Right lobe of liver (tissue), 6 donors: ENCODE measurements around the gene FAM89B. TPM values are rescaled to one million over a fixed set of nuclear protein-coding genes. Genes with fewer than 3 reads are reported as not detected.

Experiments used
- ATAC-seq, 4 donors: fragments of 200-7000 bp; cut with Tn5 transposase; one replicate each; pipeline ENCODE4 v1.9.1; 2020; ENCODE audit warnings: mild to moderate bottlenecking in 4 of 4, moderate library complexity in 4 of 4
- DNase-seq, 3 donors: peaks; one replicate each; pipeline ENCODE4 v3.0.0-alpha.2; 2020
- H3K27ac ChIP-seq, 3 donors: fragments of 200-600 bp; one replicate each; pipeline ENCODE4 v1.8.0; 2022
- H3K27me3 ChIP-seq, 2 donors: fragments of 200-600 bp; one replicate each; pipeline ENCODE4 v1.8.0; 2022
- H3K36me3 ChIP-seq, 4 donors: fragments of 200-600 bp; sonication (generic) in 1 of 4; one replicate each; pipeline versions ENCODE4 v1.5.1 to v1.8.0; 2017 to 2022; ENCODE audit warnings: control low read depth in 1 of 4
- H3K4me1 ChIP-seq, 4 donors: fragments of 200-600 bp; sonication (generic) in 1 of 4; one replicate each; pipeline versions ENCODE4 v1.5.1 to v1.8.0; 2017 to 2022; ENCODE audit warnings: control low read depth in 1 of 4
- H3K4me3 ChIP-seq, 3 donors: fragments of 200-600 bp; one replicate each; pipeline ENCODE4 v1.8.0; 2022
- H3K9me3 ChIP-seq, 4 donors: fragments of 200-600 bp; sonication (generic) in 1 of 4; one replicate each; pipeline versions ENCODE4 v1.5.1 to v1.8.0; 2017 to 2022; ENCODE audit warnings: control low read depth in 1 of 4
- CTCF ChIP-seq, 4 donors: fragments of 200-600 bp in 3 of 4; fragments of 450-650 bp in 1 of 4; IDR thresholded peaks; one replicate each; pipeline versions ENCODE4 v1.5.1 to v1.8.0; 2016 to 2022; ENCODE audit warnings: antibody characterized with exemption in 4 of 4, mild to moderate bottlenecking in 2 of 4
- POLR2A ChIP-seq: fragments of 450-650 bp; IDR thresholded peaks from one replicate; pipeline ENCODE4 v1.6.1; 2017; ENCODE audit warnings: antibody characterized with exemption, mild to moderate bottlenecking
- WGBS: methylation state at CpG from one replicate; pipeline ENCODE4 v1.1.6; 2018; ENCODE audit warnings: low coverage, low lambda C conversion rate; ENCODE audit not compliant: insufficient coverage; ENCODE audit errors: missing lambda C conversion rate; 5-methylcytosine and 5-hydroxymethylcytosine counted together
- intact Hi-C, 2 donors: fragments of 100-400 bp; cut with DNase I; formaldehyde crosslinking; loops; one replicate each; pipeline versions ENCODE4 v1.11.2 to v1.14.1; 2022
- total RNA-seq, 6 experiments: library from RNA; depleted of rRNA in 2 of 6; stranded (reverse); fragments of >200 nt in 2 of 6; fragmentation: NEBNext Ultra II Directional in 3 of 6; extraction: Animal tissue kit (Norgen Biotek cat#: 25700) in 3 of 6; gene quantifications; one replicate each; pipeline versions ENCODE4 v1.1.0 to v1.2.4, GENCODE V29; 2016 to 2023
- donor health status: DM: no; HTN: yes; CAD: no.
- donor health status: DM: no; HTN: no; CAD: no.
- donor health status: DM: no; HTN: no; CAD: no.
- donor health status: DM: no; HTN: yes; CAD: no.
- donor health status: DM: no; HTN: yes; CAD: no.

FAM89B gene
- total RNA-seq, 6 experiments from 2014 or later, result 12.8 to 20.6 (median 14.6) TPM

GRCh38 chr11:65571940-65572339, 398 bp upstream of the FAM89B start:
- Histone ChIP-seq H3K27me3 (no peaks in the 10 kb centered on the region), H3K27ac (peak overlapping the region; percentile 25 to 68 (median 67)), H3K4me3 (peak overlapping the region; percentile 53 to 70 (median 55)), H3K36me3 (no peaks in the 10 kb centered on the region), H3K4me1 (peaks cover 0 to 55% (median 20%) of the 10 kb centered on the region in 4 donors), H3K9me3 (no peaks in the 10 kb centered on the region)
- 3% methylated on average over 10 of the region's 11 CpGs for WGBS
- ATAC-seq (no peak), DNase-seq (peak in 1 of 3 donors; percentile 42)
- TF ChIP-seq CTCF (IDR thresholded peaks at IDR 0.05) (peak in 3 of 4 donors; percentile 32 to 33 (median 32)), POLR2A (no peak)
- intact Hi-C loops, result loop anchor here in 1 of 2 donors (5.0 kb wide), 1 partner anchor 35 kb away; no protein-coding TSS in a partner anchor

GRCh38 chr11:65573391-65574079, 1.2 kb downstream of the FAM89B start:
- intact Hi-C loops, result loop anchor here in 1 of 2 donors (5.0 kb wide), 1 partner anchor 36 kb away; no protein-coding TSS in a partner anchor
- peaks cover 0 to 57% (median 19%) of the 10 kb centered on the region in 4 donors for H3K4me1 ChIP-seq
- no peaks in the 10 kb centered on the region for H3K27me3 ChIP-seq
- ATAC-seq (no peak), DNase-seq (peak in 2 of 3 donors; percentile 55 to 73)
- no peaks in the 10 kb centered on the region for H3K36me3 ChIP-seq
- TF ChIP-seq POLR2A (no peak), CTCF (IDR thresholded peaks at IDR 0.05) (no peak)
- H3K27ac ChIP-seq, result peak overlapping the region in 2 of 3 donors; percentile 67 to 68
- peak overlapping the region; percentile 53 to 70 (median 55) for H3K4me3 ChIP-seq
- no peaks in the 10 kb centered on the region for H3K9me3 ChIP-seq
- WGBS, result 19% methylated on average over 15 of the region's 22 CpGs

- H3K27ac ChIP-seq, result peak overlapping the region; percentile 58 to 82 (median 68)
- TF ChIP-seq CTCF (IDR thresholded peaks at IDR 0.05) (peak; percentile 91 to 99 (median 99)), POLR2A (peak; percentile 26)
- no CpG with 5 or more reads among the region's 67 CpGs for WGBS
- DNase-seq (peak; percentile 90 to 96 (median 94)), ATAC-seq (peak; percentile 41 to 65 (median 58))
- H3K4me3 ChIP-seq, result peak overlapping the region; percentile 53 to 70 (median 55)
- H3K36me3 ChIP-seq, result no peaks in the 10 kb centered on the region
- H3K4me1 ChIP-seq, result peaks cover 0 to 50% (median 16%) of the 10 kb centered on the region in 4 donors
- intact Hi-C loops, result loop anchor here in 1 of 2 donors (5.0 kb wide), 1 partner anchor 37 kb away; no protein-coding TSS in a partner anchor
- H3K9me3 ChIP-seq, result no peaks in the 10 kb centered on the region
- no peaks in the 10 kb centered on the region for H3K27me3 ChIP-seq
Observed at GRCh38 chr11:65574109-65574810, 1.9 kb downstream of the FAM89B start.

- H3K9me3 ChIP-seq, result no peaks in the 10 kb centered on the region
- TF ChIP-seq POLR2A, result no peak
- no peak for TF ChIP-seq CTCF (IDR thresholded peaks at IDR 0.05)
- peak overlapping the region; percentile 53 to 70 (median 55) for H3K4me3 ChIP-seq
- ATAC-seq, result peak in 2 of 4 donors; percentile 0 to 1
- peaks cover 0 to 48% (median 15%) of the 10 kb centered on the region in 4 donors for H3K4me1 ChIP-seq
- WGBS, result 10% methylated on average over 15 of the region's 28 CpGs
- intact Hi-C loops, result loop anchor here (5.0 kb wide), 2 partner anchors 33 to 38 kb away; no protein-coding TSS in a partner anchor
- no peaks in the 10 kb centered on the region for H3K36me3 ChIP-seq
- peak in 1 of 3 donors; percentile 58 for DNase-seq
- peak overlapping the region; percentile 58 to 82 (median 68) for H3K27ac ChIP-seq
- H3K27me3 ChIP-seq, result no peaks in the 10 kb centered on the region
Observed at GRCh38 chr11:65574811-65575567, 2.7 kb downstream of the FAM89B start.
